Measurements from ENCODE around the gene CADM4.
"Not testable (repeated sequence)": the region's sequence is repeated elsewhere in the genome, so short reads cannot be mapped to it uniquely, and the experiment has no call there.

CADM4 gene, protein sequence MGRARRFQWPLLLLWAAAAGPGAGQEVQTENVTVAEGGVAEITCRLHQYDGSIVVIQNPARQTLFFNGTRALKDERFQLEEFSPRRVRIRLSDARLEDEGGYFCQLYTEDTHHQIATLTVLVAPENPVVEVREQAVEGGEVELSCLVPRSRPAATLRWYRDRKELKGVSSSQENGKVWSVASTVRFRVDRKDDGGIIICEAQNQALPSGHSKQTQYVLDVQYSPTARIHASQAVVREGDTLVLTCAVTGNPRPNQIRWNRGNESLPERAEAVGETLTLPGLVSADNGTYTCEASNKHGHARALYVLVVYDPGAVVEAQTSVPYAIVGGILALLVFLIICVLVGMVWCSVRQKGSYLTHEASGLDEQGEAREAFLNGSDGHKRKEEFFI

GRCh38 chr19:43639519-43640423 lies at the start of gene CADM4:
Gene CADM4, minus strand, starts transcription at chr19:43639850. Its CDS starts 60 bp downstream, at chr19:43639790.
- Mint-ChIP-seq H3K9me3 (no peaks in the 10 kb centered on the region), H3K27ac (no peak within 1 kb of the TSS), H3K4me3 (peak within 1 kb of the TSS; percentile 65), H3K36me3 (ENCODE audit: low read depth) (no peaks in the 10 kb centered on the region), H3K27me3 (peaks cover 47% of the 10 kb centered on the region), H3K4me1 (peaks cover 12% of the 10 kb centered on the region)
- ATAC-seq, result peak; percentile 48
- DNase-seq, result peak; percentile 33

GRCh38 chr19:43688059-43688701 lies 48.5 kb upstream of the CADM4 start:
- no peak overlapping the region for H3K4me3 Mint-ChIP-seq
- peaks cover 2% of the 10 kb centered on the region for H3K27me3 Mint-ChIP-seq
- H3K4me1 Mint-ChIP-seq, result peaks cover 7% of the 10 kb centered on the region
- DNase-seq (no peak), ATAC-seq (no peak)
- peaks cover 4% of the 10 kb centered on the region for H3K9me3 Mint-ChIP-seq
- no peak overlapping the region for H3K27ac Mint-ChIP-seq
- peaks cover 2% of the 10 kb centered on the region for H3K36me3 Mint-ChIP-seq (ENCODE audit: low read depth)

- Mint-ChIP-seq H3K27me3 (peaks cover 2% of the 10 kb centered on the region), H3K4me3 (no peak overlapping the region), H3K4me1 (peaks cover 7% of the 10 kb centered on the region), H3K27ac (no peak overlapping the region), H3K36me3 (ENCODE audit: low read depth) (peaks cover 2% of the 10 kb centered on the region), H3K9me3 (peaks cover 4% of the 10 kb centered on the region)
- no peak for ATAC-seq
- no peak for DNase-seq
Measured at GRCh38 chr19:43687660-43687997, 48.0 kb upstream of the CADM4 start.

DNA sequence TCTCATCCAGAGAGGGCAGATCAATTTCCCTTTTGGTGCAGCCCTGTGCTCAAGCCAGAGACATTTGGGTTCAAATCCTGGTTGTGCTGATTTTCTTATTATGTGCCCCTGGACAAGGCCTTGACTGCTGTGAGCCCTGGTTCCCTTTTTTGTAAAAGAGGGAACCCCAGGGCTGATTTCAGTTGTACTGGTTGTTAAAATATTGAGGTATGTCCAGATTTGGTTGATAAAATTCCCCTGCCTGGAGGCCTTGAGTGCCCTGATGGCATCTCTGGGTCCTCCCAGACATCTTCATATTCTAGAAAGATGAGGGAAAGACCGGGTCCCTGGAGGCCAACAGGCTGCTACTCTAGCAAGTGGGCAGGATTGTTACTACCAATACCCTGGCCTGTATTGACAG lies 44.7 kb upstream of the CADM4 start:
- H3K27me3 Mint-ChIP-seq, result no peaks in the 10 kb centered on the region
- no peak overlapping the region for H3K27ac Mint-ChIP-seq
- ATAC-seq (no peak), DNase-seq (no peak)
- no peak overlapping the region for H3K4me3 Mint-ChIP-seq
- H3K36me3 Mint-ChIP-seq (ENCODE audit: low read depth), result no peaks in the 10 kb centered on the region
- H3K4me1 Mint-ChIP-seq, result peaks cover 7% of the 10 kb centered on the region
- no peaks in the 10 kb centered on the region for H3K9me3 Mint-ChIP-seq

DNA sequence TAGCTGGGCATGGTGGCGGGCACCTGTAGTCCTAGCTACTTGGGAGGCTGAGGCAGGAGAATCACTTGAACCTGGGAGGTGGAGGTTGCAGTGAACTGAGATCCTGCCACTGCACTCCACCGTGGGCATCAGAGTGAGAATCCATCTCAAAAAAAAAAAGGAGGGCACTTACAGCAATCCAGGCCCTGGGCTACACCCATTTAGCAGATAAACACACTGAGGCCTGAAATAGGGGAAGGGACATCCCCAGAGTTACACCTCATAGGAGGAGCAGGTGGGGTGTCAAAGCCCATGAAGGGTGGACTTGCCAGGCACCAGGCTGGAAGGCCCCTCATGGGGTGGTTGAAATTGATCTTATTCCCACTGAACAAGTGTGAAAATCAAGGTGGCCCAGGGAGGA lies 44.3 kb upstream of the CADM4 start:
- Mint-ChIP-seq H3K9me3 (no peaks in the 10 kb centered on the region), H3K4me1 (peaks cover 7% of the 10 kb centered on the region), H3K36me3 (ENCODE audit: low read depth) (no peaks in the 10 kb centered on the region), H3K27me3 (no peaks in the 10 kb centered on the region), H3K4me3 (no peak overlapping the region), H3K27ac (no peak overlapping the region)
- ATAC-seq (no peak), DNase-seq (no peak)

- no peaks in the 10 kb centered on the region for H3K9me3 Mint-ChIP-seq
- H3K27me3 Mint-ChIP-seq, result no peaks in the 10 kb centered on the region
- no peak for ATAC-seq
- no peak for DNase-seq
- no peak overlapping the region for H3K4me3 Mint-ChIP-seq
- H3K4me1 Mint-ChIP-seq, result peaks cover 7% of the 10 kb centered on the region
- H3K36me3 Mint-ChIP-seq (ENCODE audit: low read depth), result no peaks in the 10 kb centered on the region
- no peak overlapping the region for H3K27ac Mint-ChIP-seq
Measured at GRCh38 chr19:43682824-43683661, 43.4 kb upstream of the CADM4 start.

- ATAC-seq; H3K27ac Mint-ChIP-seq; H3K27me3 Mint-ChIP-seq; DNase-seq; H3K4me3 Mint-ChIP-seq; H3K4me1 Mint-ChIP-seq; H3K9me3 Mint-ChIP-seq; H3K36me3 Mint-ChIP-seq (ENCODE audit: low read depth): not testable (repeated sequence)
Measured at GRCh38 chr19:43682269-43682668, 42.6 kb upstream of the CADM4 start.

DNA sequence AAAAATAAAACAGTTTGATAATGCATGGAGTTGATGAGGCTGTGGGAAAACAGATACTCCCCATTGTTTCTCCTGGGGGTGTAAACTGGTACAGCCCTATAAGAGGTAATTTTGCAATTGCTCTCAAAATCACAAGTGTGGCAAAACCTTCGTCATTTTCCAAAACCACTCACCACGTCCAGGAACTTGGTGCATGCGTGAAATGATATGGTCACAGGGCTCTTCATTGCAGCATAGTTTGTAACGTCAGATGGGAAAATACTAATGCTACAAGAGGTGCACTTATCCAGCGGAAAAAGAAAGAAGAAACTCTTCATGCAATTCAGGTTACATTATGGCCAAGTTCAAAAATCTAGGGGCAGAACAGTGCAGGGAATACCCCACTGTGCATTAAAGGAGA lies 42.2 kb upstream of the CADM4 start:
- ATAC-seq (no peak), DNase-seq (no peak)
- Mint-ChIP-seq H3K9me3 (no peaks in the 10 kb centered on the region), H3K27me3 (no peaks in the 10 kb centered on the region), H3K4me1 (peaks cover 4% of the 10 kb centered on the region), H3K27ac (no peak overlapping the region), H3K4me3 (no peak overlapping the region), H3K36me3 (ENCODE audit: low read depth) (no peaks in the 10 kb centered on the region)

DNA sequence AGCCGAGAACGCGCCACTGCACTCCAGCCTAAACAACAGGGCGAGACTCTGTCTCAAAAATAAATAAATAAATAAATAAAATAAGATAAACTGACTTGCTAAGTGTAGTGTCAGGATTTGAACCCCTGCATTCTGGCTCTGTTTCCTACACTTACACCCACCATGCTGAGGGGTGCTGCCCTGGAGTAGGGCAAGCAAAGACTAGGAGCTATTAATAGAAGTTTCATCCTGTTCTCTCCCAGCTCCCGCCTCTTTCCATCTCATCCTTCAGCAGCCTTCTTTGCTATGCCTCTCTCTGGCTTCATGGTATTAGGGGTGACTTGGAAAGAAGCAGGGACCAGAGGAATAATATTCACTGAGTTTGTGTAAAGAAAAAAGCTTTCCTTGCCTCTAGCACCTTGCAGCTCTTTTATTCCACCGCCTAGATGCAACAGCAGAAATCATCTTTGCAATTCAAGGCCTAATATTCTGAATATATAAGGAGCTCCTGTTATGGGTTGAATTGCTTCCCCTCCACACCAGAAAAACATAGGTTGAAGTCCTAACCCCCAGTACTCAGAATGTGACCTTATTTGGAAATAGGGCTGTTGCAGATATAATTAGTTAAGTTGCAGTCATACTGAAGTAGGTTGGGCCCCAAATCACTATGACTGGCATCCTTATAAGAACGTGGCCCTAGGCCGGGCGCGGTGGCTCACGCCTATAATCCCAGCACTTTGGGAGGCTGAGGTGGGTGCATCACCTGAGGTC lies 39.0 kb upstream of the CADM4 start:
- Mint-ChIP-seq H3K27me3 (no peaks in the 10 kb centered on the region), H3K4me3 (no peak overlapping the region), H3K36me3 (ENCODE audit: low read depth) (no peaks in the 10 kb centered on the region), H3K4me1 (peaks cover 13% of the 10 kb centered on the region), H3K27ac (no peak overlapping the region), H3K9me3 (no peaks in the 10 kb centered on the region)
- DNase-seq (no peak), ATAC-seq (no peak)

- no peak overlapping the region for H3K27ac Mint-ChIP-seq
- ATAC-seq, result no peak
- no peaks in the 10 kb centered on the region for H3K9me3 Mint-ChIP-seq
- H3K4me1 Mint-ChIP-seq, result peaks cover 13% of the 10 kb centered on the region
- no peak for DNase-seq
- peak overlapping the region; percentile 16 for H3K4me3 Mint-ChIP-seq
- no peaks in the 10 kb centered on the region for H3K27me3 Mint-ChIP-seq
- H3K36me3 Mint-ChIP-seq (ENCODE audit: low read depth), result no peaks in the 10 kb centered on the region
Measured at GRCh38 chr19:43675906-43676305, 36.3 kb upstream of the CADM4 start.

DNA sequence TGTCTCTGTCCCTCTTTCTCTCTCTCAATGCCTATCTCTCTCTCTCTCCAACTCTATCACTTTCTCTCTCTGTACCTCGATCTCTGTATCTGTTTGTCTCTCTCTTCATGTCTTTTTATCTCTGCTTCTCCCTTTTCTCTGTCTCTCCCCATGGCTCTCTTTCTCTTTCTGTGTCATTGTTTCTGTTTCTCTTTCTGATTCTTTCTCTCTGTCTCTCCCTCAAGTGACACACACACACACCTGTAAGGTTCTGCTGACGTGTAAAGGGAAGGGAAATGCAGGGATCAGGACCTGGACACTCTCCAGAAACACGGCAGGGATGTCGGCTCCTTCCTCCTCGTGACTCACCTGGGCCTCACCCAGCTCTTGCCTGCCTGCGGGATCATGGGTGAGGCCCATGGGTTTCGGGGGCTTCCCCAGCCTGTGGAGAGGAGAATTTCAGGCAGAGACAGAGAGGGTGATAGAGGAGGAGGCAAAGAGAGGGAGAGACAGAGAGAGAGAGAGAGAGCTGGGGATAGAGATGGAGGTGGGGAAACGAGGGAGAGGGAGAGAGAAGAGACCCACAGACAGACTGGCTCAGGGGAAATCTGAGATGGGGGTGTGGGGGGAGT lies 35.7 kb upstream of the CADM4 start:
- H3K9me3 Mint-ChIP-seq, result no peaks in the 10 kb centered on the region
- DNase-seq, result no peak
- H3K4me3 Mint-ChIP-seq, result peak overlapping the region; percentile 18
- H3K27ac Mint-ChIP-seq, result peak overlapping the region; percentile 71
- H3K36me3 Mint-ChIP-seq (ENCODE audit: low read depth), result no peaks in the 10 kb centered on the region
- H3K4me1 Mint-ChIP-seq, result peaks cover 14% of the 10 kb centered on the region
- H3K27me3 Mint-ChIP-seq, result peaks cover under 1% of the 10 kb centered on the region
- ATAC-seq, result peak; percentile 60

DNA sequence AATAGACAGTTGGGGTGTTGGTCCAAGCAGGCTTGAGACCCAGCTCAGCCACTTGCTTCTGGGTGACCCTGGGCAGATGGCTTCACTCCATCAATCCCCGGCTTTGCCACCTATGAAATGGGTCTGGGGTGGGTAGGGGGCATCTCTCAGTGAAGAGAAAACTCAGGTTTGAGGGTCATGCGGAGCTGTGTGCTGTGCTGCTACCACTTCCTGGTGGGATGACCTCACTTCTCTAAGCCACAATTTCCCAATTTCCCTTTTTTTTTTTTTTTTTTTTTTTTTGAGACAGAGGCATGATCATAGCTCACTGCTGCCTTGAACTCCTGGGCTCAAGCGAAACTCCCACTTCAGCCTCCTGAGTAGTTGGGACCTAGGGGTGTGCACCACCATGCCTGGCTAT lies 34.9 kb upstream of the CADM4 start:
- DNase-seq (no peak), ATAC-seq (no peak)
- no peak overlapping the region for H3K4me3 Mint-ChIP-seq
- no peaks in the 10 kb centered on the region for H3K9me3 Mint-ChIP-seq
- H3K27ac Mint-ChIP-seq, result no peak overlapping the region
- H3K36me3 Mint-ChIP-seq (ENCODE audit: low read depth), result no peaks in the 10 kb centered on the region
- peaks cover 4% of the 10 kb centered on the region for H3K27me3 Mint-ChIP-seq
- H3K4me1 Mint-ChIP-seq, result peaks cover 21% of the 10 kb centered on the region

DNA sequence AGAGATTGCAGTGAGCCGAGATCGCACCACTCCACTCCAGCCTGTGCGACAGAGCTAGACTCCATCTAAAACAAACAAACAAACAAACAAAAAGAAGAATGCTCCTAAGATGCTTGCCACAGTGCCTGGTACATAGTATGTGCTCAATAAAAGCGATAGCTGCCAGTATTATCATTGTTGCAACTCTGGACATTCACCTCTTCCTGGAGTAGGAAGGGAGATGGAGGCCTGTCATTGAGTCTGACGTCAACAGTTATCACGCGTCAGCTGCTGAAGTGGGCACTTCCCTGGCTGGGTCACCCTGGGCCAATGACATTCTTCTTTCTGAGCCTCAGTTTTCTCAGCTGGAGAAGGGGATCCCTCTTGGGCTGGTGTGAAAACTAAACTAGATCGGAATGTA lies 34.5 kb upstream of the CADM4 start:
- no peaks in the 10 kb centered on the region for H3K36me3 Mint-ChIP-seq (ENCODE audit: low read depth)
- H3K27me3 Mint-ChIP-seq, result peaks cover 4% of the 10 kb centered on the region
- DNase-seq (no peak), ATAC-seq (no peak)
- H3K27ac Mint-ChIP-seq, result no peak overlapping the region
- H3K4me3 Mint-ChIP-seq, result no peak overlapping the region
- peaks cover 25% of the 10 kb centered on the region for H3K4me1 Mint-ChIP-seq
- H3K9me3 Mint-ChIP-seq, result no peaks in the 10 kb centered on the region

Measured in activated naive CD8-positive, alpha-beta T cell treated with anti-CD3 and anti-CD28 coated beads, Interleukin-2, amount 50 U/mL, for 24 hours (primary cell).